Activated B cell treated with CpG ODN at 0.5 μM for 24 hours (primary cell): ENCODE results near the gene FKBP1C. TPM values are rescaled to one million over a fixed set of nuclear protein-coding genes. Genes with fewer than 3 reads are reported as not detected.
"Not testable (repeated sequence)": the region's sequence is repeated elsewhere in the genome, so short reads cannot be mapped to it uniquely, and the experiment has no call there.

Source experiments
- ATAC-seq: fragments of 200-7000 bp; cut with Tn5 transposase; one replicate; pipeline ENCODE4 v1.10.0; 2021; ENCODE audit warnings: low read depth, mild to moderate bottlenecking, moderate library complexity
- CTCF ChIA-PET: fragments of 350-600 bp; sonication (Branson Sonifier 250); formaldehyde crosslinking; loops from one replicate; lab custom pipeline; 2021; ENCODE audit warnings: antibody characterized with exemption; lab: Charles Lee
- POLR2A ChIA-PET: fragments of 350-600 bp; sonication (Branson Sonifier 250); formaldehyde crosslinking; loops from one replicate; lab custom pipeline; 2021; ENCODE audit warnings: antibody characterized with exemption; lab: Charles Lee
- DNase-seq: peaks from one replicate; pipeline ENCODE4 v3.0.0; 2022
- H3K27ac Mint-ChIP-seq: one replicate; pipeline ENCODE4 v1.8.0; 2020; ENCODE audit warnings: mixed read lengths
- H3K27me3 Mint-ChIP-seq: one replicate; pipeline ENCODE4 v1.8.0; 2021; ENCODE audit warnings: mixed read lengths
- H3K36me3 Mint-ChIP-seq: one replicate; pipeline ENCODE4 v1.8.0; 2021; ENCODE audit warnings: low read depth, mixed read lengths
- H3K4me1 Mint-ChIP-seq: one replicate; pipeline ENCODE4 v1.8.0; 2021; ENCODE audit warnings: mixed read lengths
- H3K4me3 Mint-ChIP-seq: one replicate; pipeline ENCODE4 v1.8.0; 2020; ENCODE audit warnings: mild to moderate bottlenecking, mixed read lengths
- H3K9me3 Mint-ChIP-seq: one replicate; pipeline ENCODE4 v1.8.0; 2020; ENCODE audit warnings: mixed read lengths
- CTCF ChIP-seq: fragments of 200-600 bp; IDR thresholded peaks from one replicate; pipeline ENCODE4 v1.8.0; 2022; ENCODE audit warnings: antibody characterized with exemption, mild to moderate bottlenecking
- intact Hi-C: fragments of 100-400 bp; cut with micrococcal nuclease; formaldehyde crosslinking; loops from one replicate; pipeline ENCODE4 v1.15.1; 2024
- total RNA-seq: library from RNA; stranded (reverse); gene quantifications from 2 replicates; pipeline ENCODE4 v1.2.3, GENCODE V29; 2022

FKBP1C gene
- total RNA-seq, 1 donor from 2014 or later = not detected

- DNase-seq (no peak), ATAC-seq (no peak)
- Mint-ChIP-seq H3K9me3 (no peaks in the 10 kb centered on the region), H3K27me3 (no peaks in the 10 kb centered on the region), H3K36me3 (no peaks in the 10 kb centered on the region), H3K27ac (no peak overlapping the region), H3K4me3 (no peak overlapping the region), H3K4me1 (no peaks in the 10 kb centered on the region)
- intact Hi-C loops = no loop called here
- ChIA-PET POLR2A (no interaction called here), CTCF (no interaction called here)
- no peak for TF ChIP-seq CTCF
Measured at GRCh38 chr6:63224179-63224578, 12.9 kb downstream of the FKBP1C start.

GRCh38 chr6:63225987-63226386 is 14.7 kb downstream of the FKBP1C start:
- CTCF ChIA-PET, H3K36me3 Mint-ChIP-seq, H3K27me3 Mint-ChIP-seq, H3K9me3 Mint-ChIP-seq, POLR2A ChIA-PET, H3K27ac Mint-ChIP-seq, H3K4me1 Mint-ChIP-seq, H3K4me3 Mint-ChIP-seq, ATAC-seq, intact Hi-C loops, DNase-seq: not testable (repeated sequence)

GRCh38 chr6:63227928-63228894 is 16.9 kb downstream of the FKBP1C start:
- H3K27me3 Mint-ChIP-seq, intact Hi-C loops, CTCF ChIA-PET, H3K9me3 Mint-ChIP-seq, H3K27ac Mint-ChIP-seq, POLR2A ChIA-PET, DNase-seq, H3K4me3 Mint-ChIP-seq, H3K4me1 Mint-ChIP-seq, H3K36me3 Mint-ChIP-seq, ATAC-seq: not testable (repeated sequence)

- H3K36me3 Mint-ChIP-seq, POLR2A ChIA-PET: not testable (repeated sequence)
Measured at GRCh38 chr6:63230027-63230426, 18.8 kb downstream of the FKBP1C start.

GRCh38 chr6:63230511-63230910 is 19.2 kb downstream of the FKBP1C start:
- POLR2A ChIA-PET, H3K4me1 Mint-ChIP-seq, ATAC-seq, DNase-seq, H3K27me3 Mint-ChIP-seq, H3K4me3 Mint-ChIP-seq, H3K27ac Mint-ChIP-seq, H3K36me3 Mint-ChIP-seq, CTCF ChIA-PET, H3K9me3 Mint-ChIP-seq, intact Hi-C loops: not testable (repeated sequence)

More at GRCh38 chr6:63230027-63230426, 18.8 kb downstream of the FKBP1C start:
- H3K4me3 Mint-ChIP-seq, CTCF ChIA-PET, DNase-seq, H3K27me3 Mint-ChIP-seq, H3K4me1 Mint-ChIP-seq, intact Hi-C loops, H3K27ac Mint-ChIP-seq, H3K9me3 Mint-ChIP-seq, ATAC-seq: not testable (repeated sequence)

- no peak for TF ChIP-seq CTCF
- Mint-ChIP-seq H3K4me3 (no peak overlapping the region), H3K27ac (no peak overlapping the region), H3K36me3 (no peaks in the 10 kb centered on the region), H3K4me1 (no peaks in the 10 kb centered on the region), H3K27me3 (peaks cover 7% of the 10 kb centered on the region), H3K9me3 (no peaks in the 10 kb centered on the region)
- DNase-seq (no peak), ATAC-seq (no peak)
- CTCF ChIA-PET = no interaction called here
- intact Hi-C loops = no loop called here
- POLR2A ChIA-PET = no interaction called here
Measured at GRCh38 chr6:63236398-63236817, 25.1 kb downstream of the FKBP1C start.

GRCh38 chr6:63245420-63245819 is 34.2 kb downstream of the FKBP1C start:
- Mint-ChIP-seq H3K27me3 (no peaks in the 10 kb centered on the region), H3K36me3 (no peaks in the 10 kb centered on the region), H3K4me1 (no peaks in the 10 kb centered on the region), H3K27ac (no peak overlapping the region), H3K4me3 (no peak overlapping the region), H3K9me3 (no peaks in the 10 kb centered on the region)
- CTCF ChIA-PET = no interaction called here
- no peak for DNase-seq
- no peak for ATAC-seq
- TF ChIP-seq CTCF = no peak
- POLR2A ChIA-PET = no interaction called here
- intact Hi-C loops = no loop called here
